ENCODE measurements around the gene ENOX1. TPM values are rescaled to one million over a fixed set of nuclear protein-coding genes. Genes with fewer than 3 reads are reported as not detected.

Gene ENOX1
- polyA plus RNA-seq, 3 donors, result 8.5 to 11.1 (median 8.7) TPM

GRCh38 chr13:43744261-43745031 lies 42.3 kb downstream of the ENOX1 start:
- peak; percentile 29 for DNase-seq

GRCh38 chr13:43742911-43743310 lies 43.9 kb downstream of the ENOX1 start:
- no peak for DNase-seq

GRCh38 chr13:43737392-43737923 lies 49.3 kb downstream of the ENOX1 start:
- no peak for DNase-seq

GRCh38 chr13:43732726-43733125 lies 54.0 kb downstream of the ENOX1 start:
- no peak for DNase-seq

GRCh38 chr13:43731296-43731695 lies 55.5 kb downstream of the ENOX1 start:
- no peak for DNase-seq

GRCh38 chr13:43730642-43731041 lies 56.1 kb downstream of the ENOX1 start:
- DNase-seq, result no peak

- DNase-seq, result no peak
Measured at GRCh38 chr13:43728421-43728820, 58.4 kb downstream of the ENOX1 start.

GRCh38 chr13:43727856-43728255 lies 58.9 kb downstream of the ENOX1 start:
- DNase-seq, result no peak

- no peak for DNase-seq
Measured at GRCh38 chr13:43725460-43725859, 61.3 kb downstream of the ENOX1 start.

GRCh38 chr13:43720780-43721397 lies 65.9 kb downstream of the ENOX1 start:
- no peak for DNase-seq

- DNase-seq, result no peak
Measured at GRCh38 chr13:43698758-43699157, 88.0 kb downstream of the ENOX1 start.

- DNase-seq, result no peak
Measured at GRCh38 chr13:43698009-43698408, 88.8 kb downstream of the ENOX1 start.

- no peak for DNase-seq
Measured at GRCh38 chr13:43697323-43697722, 89.4 kb downstream of the ENOX1 start.

- DNase-seq, result no peak
Measured at GRCh38 chr13:43694146-43694664, 92.6 kb downstream of the ENOX1 start.

GRCh38 chr13:43693639-43694038 lies 93.1 kb downstream of the ENOX1 start:
- no peak for DNase-seq

- DNase-seq, result no peak
Measured at GRCh38 chr13:43688227-43688907, 98.4 kb downstream of the ENOX1 start.

GRCh38 chr13:43687038-43687437 lies 99.7 kb downstream of the ENOX1 start:
- DNase-seq, result no peak

- no peak for DNase-seq
Measured at GRCh38 chr13:43686557-43686956, 100.2 kb downstream of the ENOX1 start.

- DNase-seq, result no peak
Measured at GRCh38 chr13:43684963-43685725, 101.6 kb downstream of the ENOX1 start.

GRCh38 chr13:43682701-43683100 lies 104.1 kb downstream of the ENOX1 start:
- no peak for DNase-seq

- DNase-seq, result no peak
Measured at GRCh38 chr13:43676320-43676719, 110.5 kb downstream of the ENOX1 start.

- DNase-seq, result no peak
Measured at GRCh38 chr13:43675577-43675976, 111.2 kb downstream of the ENOX1 start.
